HepG2 (cell line): ENCODE data around the gene ELF2. TPM values are rescaled to one million over a fixed set of nuclear protein-coding genes. Genes with fewer than 3 reads are reported as not detected.

Experiments used
- ATAC-seq: fragments of 200-7000 bp; cut with Tn5 transposase; 3 replicates; pipeline ENCODE4 v1.9.1; 2020; ENCODE audit warnings: mild to moderate bottlenecking, moderate library complexity
- BruUV-seq: library from RNA; stranded (reverse); fragments of 400-500 nt; replicated peaks from 2 replicates; lab custom pipeline; 2021; lab: Mats Ljungman, UMichigan
- CTCF ChIA-PET: fragments of 300-600 bp; formaldehyde crosslinking; extraction: SDS; loops from one replicate; lab custom pipeline; 2021; ENCODE audit warnings: low total read pairs, inconsistent platforms, low intra/inter-chr PET ratio; lab: Yijun Ruan, JAX
- POLR2A ChIA-PET: fragments of 350-600 bp; sonication (Branson Sonifier 250); formaldehyde crosslinking; loops from one replicate; lab custom pipeline; 2020; ENCODE audit warnings: antibody characterized with exemption, inconsistent platforms; lab: Yijun Ruan, JAX
- DNase-seq: peaks from one replicate; pipeline ENCODE4 v3.0.0-alpha.2; 2015; ENCODE audit warnings: low spot score
- FAIRE-seq: peaks from 3 replicates; lab custom pipeline; 2011; peaks lifted over from hg19 to GRCh38; lab: Jason Lieb, UNC
- H2AFZ ChIP-seq: one replicate; pipeline ENCODE4 v1.6.1; 2011; ENCODE audit warnings: low read length, inconsistent platforms
- H3K27ac ChIP-seq: fragments of 300-600 bp; 3 replicates; pipeline ENCODE4 v1.8.0; 2011; ENCODE audit warnings: mixed run types, mild to moderate bottlenecking, mixed read lengths, low read length, inconsistent platforms; ENCODE audit not compliant: insufficient read depth; ENCODE audit errors: extremely low read length
- H3K27me3 ChIP-seq, 2 experiments: fragments of 200-600 bp in 1 of 2; 2 replicates in 1 of 2; 3 replicates in 1 of 2; pipeline versions ENCODE4 v1.6.0 to v1.8.0; 2011; ENCODE audit warnings: low read length in 2 of 2, mild to moderate bottlenecking in 2 of 2, moderate library complexity in 2 of 2, inconsistent platforms in 1 of 2; ENCODE audit not compliant: insufficient read depth in 2 of 2, control insufficient read depth in 1 of 2
- H3K36me3 ChIP-seq, 2 experiments: fragments of 200-600 bp in 1 of 2; replicated peaks in 1 of 2; 2 replicates in 1 of 2; 3 replicates in 1 of 2; pipeline versions ENCODE4 v1.5.1 to v1.8.0; 2011; ENCODE audit warnings: low read length in 2 of 2, inconsistent platforms in 1 of 2; ENCODE audit not compliant: insufficient read depth in 2 of 2, control insufficient read depth in 1 of 2
- H3K4me1 ChIP-seq: 2 replicates; pipeline ENCODE4 v1.5.1; 2012; ENCODE audit warnings: low read length, inconsistent platforms; ENCODE audit not compliant: insufficient read depth
- H3K4me2 ChIP-seq: 2 replicates; pipeline ENCODE4 v1.6.0; 2011; ENCODE audit warnings: low read depth, low read length, inconsistent platforms
- H3K4me3 ChIP-seq, 3 experiments: fragments of 200-600 bp in 1 of 3; sonication (generic), shearing (Covaris generic) in 1 of 3; replicated peaks in 1 of 3; 2 replicates each; pipeline ENCODE4 v1.5.1; 2011 to 2016; ENCODE audit warnings: low read length in 3 of 3, inconsistent platforms in 2 of 3, low read depth in 2 of 3, mild to moderate bottlenecking in 2 of 3, control low read depth in 1 of 3, mixed read lengths in 1 of 3; ENCODE audit not compliant: insufficient read depth in 1 of 3
- H3K79me2 ChIP-seq: one replicate; pipeline ENCODE4 v1.6.1; 2011; ENCODE audit warnings: low read length, inconsistent platforms; ENCODE audit not compliant: insufficient read depth
- H3K9ac ChIP-seq: 2 replicates; pipeline ENCODE4 v1.6.0; 2011; ENCODE audit warnings: mild to moderate bottlenecking, low read depth, low read length, inconsistent platforms; ENCODE audit not compliant: insufficient read depth
- H3K9me3 ChIP-seq: 2 replicates; pipeline ENCODE4 v1.5.1; 2012; ENCODE audit warnings: mild to moderate bottlenecking, low read length
- H4K20me1 ChIP-seq: 2 replicates; pipeline ENCODE4 v1.6.0; 2011; ENCODE audit warnings: inconsistent platforms, mild to moderate bottlenecking, low read length, moderate library complexity; ENCODE audit not compliant: insufficient read depth
- HES4 ChIP-seq: sonication (generic); formaldehyde crosslinking; IDR thresholded peaks from 2 replicates; pipeline ENCODE4 v1.9.0; 2021; ENCODE audit warnings: mild to moderate bottlenecking, missing genetic modification reagents, borderline replicate concordance
- HOXA9 ChIP-seq: sonication (generic); formaldehyde crosslinking; IDR thresholded peaks from 2 replicates; pipeline ENCODE4 v1.8.1; 2022; ENCODE audit warnings: missing genetic modification reagents, mild to moderate bottlenecking, moderate library complexity, borderline replicate concordance
- RNF2 ChIP-seq: fragments of 450-650 bp; conservative IDR thresholded peaks from 2 replicates; pipeline ENCODE4 v1.6.1; 2016; ENCODE audit warnings: low read depth
- SMAD3 ChIP-seq: sonication (generic); formaldehyde crosslinking; IDR thresholded peaks from 2 replicates; pipeline ENCODE4 v1.4.0; 2020; ENCODE audit warnings: missing genetic modification reagents
- SMAD9 ChIP-seq: sonication (generic); formaldehyde crosslinking; IDR thresholded peaks from 2 replicates; pipeline ENCODE4 v1.5.1; 2020; ENCODE audit warnings: mild to moderate bottlenecking, missing genetic modification reagents
- ZBTB20 ChIP-seq: sonication (generic); formaldehyde crosslinking; IDR thresholded peaks from 2 replicates; pipeline ENCODE4 v1.8.1; 2023; ENCODE audit warnings: missing genetic modification reagents, low read depth, mild to moderate bottlenecking, borderline replicate concordance
- ZC3H13 ChIP-seq: sonication (generic); formaldehyde crosslinking; IDR thresholded peaks from 2 replicates; pipeline ENCODE4 v1.8.1; 2023; ENCODE audit warnings: mild to moderate bottlenecking, missing genetic modification reagents, moderate library complexity
- ZMYM2 ChIP-seq: sonication (generic); formaldehyde crosslinking; IDR thresholded peaks from 2 replicates; pipeline ENCODE4 v1.8.0; 2022; ENCODE audit warnings: mild to moderate bottlenecking, missing genetic modification reagents
- ZNF616 ChIP-seq: sonication (generic); formaldehyde crosslinking; IDR thresholded peaks from 2 replicates; pipeline ENCODE4 v1.5.0; 2020; ENCODE audit warnings: low read depth, mild to moderate bottlenecking, missing genetic modification reagents
- ZNF841 ChIP-seq: sonication (generic); formaldehyde crosslinking; IDR thresholded peaks from 2 replicates; pipeline ENCODE4 v1.8.1; 2023; ENCODE audit warnings: missing genetic modification reagents, borderline replicate concordance
- WGBS: methylation state at CpG from one replicate; pipeline ENCODE4 v1.1.6; 2017; ENCODE audit warnings: low lambda C conversion rate; 5-methylcytosine and 5-hydroxymethylcytosine counted together
- in situ Hi-C: cut with HindIII; loops from 2 replicates; pipeline ENCODE4 v1.10.0; 2017; ENCODE audit warnings: low pct_unique_long_range_greater_than_20kb; ENCODE audit not compliant: extremely low pct_ligation_motif_present
- intact Hi-C: fragments of 100-400 bp; cut with micrococcal nuclease; formaldehyde crosslinking; loops from one replicate; pipeline ENCODE4 v1.10.0; 2022; ENCODE audit not compliant: unreplicated experiment
- polyA plus RNA-seq, 8 experiments: library from polyadenylated mRNA; depleted of rRNA in 3 of 8; stranded (reverse) in 7 of 8; unstranded in 1 of 8; fragments of >200 nt; fragmentation: Illumina TruSeq in 4 of 8; extraction: Trizol in 4 of 8; gene quantifications; 2 replicates each; pipeline versions ENCODE4 v1.2.1 to v1.2.3, GENCODE V29; 2011 to 2016; ENCODE audit warnings: low read depth in 4 of 8, missing spikeins in 1 of 8, mixed read lengths in 1 of 8; ENCODE audit not compliant: insufficient read depth in 1 of 8
- total RNA-seq, 5 experiments: library from RNA; depleted of rRNA; stranded (reverse); fragments of >200 nt; fragmentation: Illumina TruSeq; extraction: Trizol; gene quantifications; 2 replicates each; pipeline ENCODE4 v1.2.3, GENCODE V29; 2016; ENCODE audit warnings: low read depth in 1 of 5
- TF ChIP-seq, protein P1 (sequence below): sonication (generic); formaldehyde crosslinking; IDR thresholded peaks from 2 replicates; pipeline ENCODE4 v1.5.0; 2020; ENCODE audit warnings: mild to moderate bottlenecking, missing genetic modification reagents

The ELF2 gene
- total and polyA plus RNA-seq, 2 of the 13 experiments (the other 11 are each of a cell fraction or from before 2014, with no cell fraction given): 28.6 to 35.4 TPM

DNA sequence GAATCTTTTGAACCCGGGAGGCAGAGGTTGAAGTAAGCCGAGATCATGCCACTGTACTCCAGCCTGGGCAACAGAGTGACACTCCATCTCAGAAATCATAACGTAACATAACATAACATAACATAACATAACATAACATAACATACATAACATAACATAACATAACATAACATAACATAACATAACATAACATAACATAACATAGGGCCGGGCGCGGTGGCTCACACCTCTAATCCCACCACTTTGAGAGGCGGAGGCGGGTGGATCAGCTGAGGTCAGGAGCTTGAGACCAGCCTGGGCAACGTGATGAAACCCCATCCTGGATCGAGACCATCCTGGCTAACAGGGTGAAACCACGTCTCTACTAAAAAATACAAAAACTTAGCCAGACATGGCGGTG lies 84.7 kb downstream of the ELF2 start:
- Histone ChIP-seq H3K4me2 (no peak overlapping the region), H3K27me3 (no peaks in the 10 kb centered on the region), H3K4me1 (no peaks in the 10 kb centered on the region), H3K27ac (no peak overlapping the region), H3K9me3 (no peaks in the 10 kb centered on the region), H3K36me3 (peaks cover 0 to 3% of the 10 kb centered on the region in 2 experiments; a peak in 1 of 5 replicates), H3K79me2 (no peaks in the 10 kb centered on the region), H2AFZ (no peak overlapping the region), H3K9ac (no peak overlapping the region), H4K20me1 (no peaks in the 10 kb centered on the region), H3K4me3 (no peak overlapping the region)
- BruUV-seq: no TSS peak
- WGBS: 88% methylated on average over 12 of the region's 12 CpGs
- FAIRE-seq (no peak), DNase-seq (no peak), ATAC-seq (no peak)
- in situ Hi-C loops: no loop called here
- ChIA-PET CTCF (no interaction called here), POLR2A (no interaction called here)
- intact Hi-C loops: no loop called here
- no peak for TF ChIP-seq ZBTB20 (CRISPR knock-in tag)
- no peak for TF ChIP-seq ZMYM2 (CRISPR knock-in tag)
- TF ChIP-seq ZC3H13 (CRISPR knock-in tag): no peak
- TF ChIP-seq SMAD9 (CRISPR knock-in tag): no peak
- no peak for TF ChIP-seq HOXA9 (CRISPR knock-in tag)
- no peak for TF ChIP-seq ZNF841 (CRISPR knock-in tag)
- TF ChIP-seq, protein P1, sequence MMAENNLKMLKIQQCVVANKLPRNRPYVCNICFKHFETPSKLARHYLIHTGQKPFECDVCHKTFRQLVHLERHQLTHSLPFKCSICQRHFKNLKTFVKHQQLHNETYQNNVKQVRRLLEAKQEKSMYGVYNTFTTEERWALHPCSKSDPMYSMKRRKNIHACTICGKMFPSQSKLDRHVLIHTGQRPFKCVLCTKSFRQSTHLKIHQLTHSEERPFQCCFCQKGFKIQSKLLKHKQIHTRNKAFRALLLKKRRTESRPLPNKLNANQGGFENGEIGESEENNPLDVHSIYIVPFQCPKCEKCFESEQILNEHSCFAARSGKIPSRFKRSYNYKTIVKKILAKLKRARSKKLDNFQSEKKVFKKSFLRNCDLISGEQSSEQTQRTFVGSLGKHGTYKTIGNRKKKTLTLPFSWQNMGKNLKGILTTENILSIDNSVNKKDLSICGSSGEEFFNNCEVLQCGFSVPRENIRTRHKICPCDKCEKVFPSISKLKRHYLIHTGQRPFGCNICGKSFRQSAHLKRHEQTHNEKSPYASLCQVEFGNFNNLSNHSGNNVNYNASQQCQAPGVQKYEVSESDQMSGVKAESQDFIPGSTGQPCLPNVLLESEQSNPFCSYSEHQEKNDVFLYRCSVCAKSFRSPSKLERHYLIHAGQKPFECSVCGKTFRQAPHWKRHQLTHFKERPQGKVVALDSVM (CRISPR knock-in tag): no peak
- no peak for TF ChIP-seq HES4
- no peak for TF ChIP-seq RNF2
- TF ChIP-seq ZNF616 (CRISPR knock-in tag): no peak
- no peak for TF ChIP-seq SMAD3
